ENCODE measurements around the gene RGS14.

GRCh38 chr5:177355162-177355867 lies 2.4 kb upstream of the RGS14 start:
- TF ChIP-seq, protein P1, sequence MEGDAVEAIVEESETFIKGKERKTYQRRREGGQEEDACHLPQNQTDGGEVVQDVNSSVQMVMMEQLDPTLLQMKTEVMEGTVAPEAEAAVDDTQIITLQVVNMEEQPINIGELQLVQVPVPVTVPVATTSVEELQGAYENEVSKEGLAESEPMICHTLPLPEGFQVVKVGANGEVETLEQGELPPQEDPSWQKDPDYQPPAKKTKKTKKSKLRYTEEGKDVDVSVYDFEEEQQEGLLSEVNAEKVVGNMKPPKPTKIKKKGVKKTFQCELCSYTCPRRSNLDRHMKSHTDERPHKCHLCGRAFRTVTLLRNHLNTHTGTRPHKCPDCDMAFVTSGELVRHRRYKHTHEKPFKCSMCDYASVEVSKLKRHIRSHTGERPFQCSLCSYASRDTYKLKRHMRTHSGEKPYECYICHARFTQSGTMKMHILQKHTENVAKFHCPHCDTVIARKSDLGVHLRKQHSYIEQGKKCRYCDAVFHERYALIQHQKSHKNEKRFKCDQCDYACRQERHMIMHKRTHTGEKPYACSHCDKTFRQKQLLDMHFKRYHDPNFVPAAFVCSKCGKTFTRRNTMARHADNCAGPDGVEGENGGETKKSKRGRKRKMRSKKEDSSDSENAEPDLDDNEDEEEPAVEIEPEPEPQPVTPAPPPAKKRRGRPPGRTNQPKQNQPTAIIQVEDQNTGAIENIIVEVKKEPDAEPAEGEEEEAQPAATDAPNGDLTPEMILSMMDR (conservative IDR thresholded peaks at IDR 0.05; ENCODE audit: low read length) = no peak
- TF ChIP-seq EZH2phosphoT487 (IDR thresholded peaks at IDR 0.05; ENCODE audit: borderline replicate concordance, low read depth, low read length) = no peak
